ENCODE measurements around the gene ALAS2.
"Not testable (repeated sequence)": the region's sequence is repeated elsewhere in the genome, so short reads cannot be mapped to it uniquely, and the experiment has no call there.

The ALAS2 gene, protein sequence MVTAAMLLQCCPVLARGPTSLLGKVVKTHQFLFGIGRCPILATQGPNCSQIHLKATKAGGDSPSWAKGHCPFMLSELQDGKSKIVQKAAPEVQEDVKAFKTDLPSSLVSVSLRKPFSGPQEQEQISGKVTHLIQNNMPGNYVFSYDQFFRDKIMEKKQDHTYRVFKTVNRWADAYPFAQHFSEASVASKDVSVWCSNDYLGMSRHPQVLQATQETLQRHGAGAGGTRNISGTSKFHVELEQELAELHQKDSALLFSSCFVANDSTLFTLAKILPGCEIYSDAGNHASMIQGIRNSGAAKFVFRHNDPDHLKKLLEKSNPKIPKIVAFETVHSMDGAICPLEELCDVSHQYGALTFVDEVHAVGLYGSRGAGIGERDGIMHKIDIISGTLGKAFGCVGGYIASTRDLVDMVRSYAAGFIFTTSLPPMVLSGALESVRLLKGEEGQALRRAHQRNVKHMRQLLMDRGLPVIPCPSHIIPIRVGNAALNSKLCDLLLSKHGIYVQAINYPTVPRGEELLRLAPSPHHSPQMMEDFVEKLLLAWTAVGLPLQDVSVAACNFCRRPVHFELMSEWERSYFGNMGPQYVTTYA

DNA sequence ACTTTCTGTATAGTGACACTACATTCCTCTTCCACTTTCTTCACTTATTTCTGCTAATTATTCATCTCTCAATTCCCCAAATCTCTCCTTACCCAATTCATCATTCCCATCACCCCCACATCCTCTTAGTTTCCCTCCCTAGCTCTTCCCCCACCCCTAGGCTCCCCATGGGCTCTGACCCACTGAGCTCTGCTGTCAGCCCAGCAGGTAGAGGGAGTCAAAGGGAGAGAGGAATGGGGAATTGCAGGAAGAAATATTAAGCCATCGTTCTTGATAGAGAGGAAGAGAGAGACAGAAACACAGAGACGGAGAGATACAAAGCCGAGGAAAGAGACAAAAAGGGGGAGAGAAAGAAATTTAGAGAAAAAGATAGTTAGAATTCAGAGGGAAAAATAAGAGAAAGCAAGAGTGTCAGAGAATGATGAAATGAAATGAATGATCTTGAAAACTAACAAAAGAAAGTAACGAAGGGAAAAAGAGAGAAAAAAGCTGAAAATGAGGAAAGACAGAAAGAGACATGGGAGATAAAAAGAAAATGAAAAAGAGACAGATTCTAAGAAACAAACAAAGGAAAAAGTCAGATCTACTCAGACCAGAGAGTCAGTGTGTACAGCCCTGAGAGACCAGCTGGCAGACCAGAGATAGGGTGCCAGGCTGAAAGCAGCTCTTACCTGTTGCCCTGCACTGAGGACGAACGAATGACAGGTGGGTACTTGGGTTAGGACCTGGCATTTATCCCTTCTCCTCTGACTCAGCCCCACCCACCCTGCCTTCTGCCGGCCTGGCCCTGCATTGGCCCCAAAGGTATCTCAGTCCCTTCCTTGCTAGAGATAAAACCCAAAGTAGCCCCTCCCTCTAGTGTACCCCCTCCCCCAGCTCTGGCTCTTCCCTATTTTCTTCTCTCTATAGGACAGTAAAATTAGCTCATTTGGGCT lies at the start of gene ALAS2:
ALAS2 (minus strand) TSS at position 707 of the 935 bp plus-strand sequence. CDS start 4,977 bp downstream, outside the sequence.
- Histone ChIP-seq H3K4me1 (ENCODE audit: insufficient read depth, low read length) (0 out of 2 replicates have a peak, but pooled peaks cover 5% of the 10 kb centered on the region), H3K36me3 (ENCODE audit: insufficient read depth, low read length) (no peaks in the 10 kb centered on the region), H3K9me3 (ENCODE audit: control insufficient read depth, insufficient read depth, low read length) (no peaks in the 10 kb centered on the region), H3K9ac (ENCODE audit: low read depth, low read length) (no peak within 1 kb of the TSS)

DNA sequence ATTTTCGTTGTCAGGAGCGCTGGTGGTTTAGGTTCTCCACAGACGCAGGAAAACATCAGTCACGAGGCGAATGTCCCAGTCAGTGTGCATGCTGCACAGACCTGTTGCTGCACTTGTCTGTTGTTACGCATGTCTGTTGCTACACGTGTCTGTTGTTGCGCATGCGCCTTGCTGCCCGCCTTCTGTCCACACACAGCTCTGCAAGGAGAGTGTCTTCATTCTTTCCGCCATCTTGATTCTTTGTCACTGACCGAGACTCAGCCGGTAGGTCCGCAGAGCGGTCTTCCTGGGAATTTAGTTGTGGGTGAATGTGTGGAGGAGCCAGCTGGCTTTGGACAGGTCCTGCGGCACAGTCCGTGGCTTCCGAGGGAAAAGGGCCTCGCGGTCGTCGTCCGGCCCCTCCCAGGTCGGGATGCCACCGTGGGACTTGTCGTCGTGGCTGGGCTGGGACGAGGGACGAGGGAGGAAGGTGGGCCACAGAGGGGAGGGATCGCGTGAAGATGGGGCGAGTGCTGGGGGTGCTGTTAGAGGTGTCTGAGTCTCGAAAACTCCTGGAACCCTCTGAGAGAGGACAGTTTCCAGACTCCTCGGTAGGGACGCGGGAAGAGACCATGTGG lies 44.2 kb upstream of the ALAS2 start, which contains the start of gene PAGE2B:
PAGE2B (plus strand) TSS at position 180 of the 617 bp plus-strand sequence. CDS start 1,012 bp downstream, outside the sequence.
- no peaks in the 10 kb centered on the region for H3K36me3 ChIP-seq (ENCODE audit: insufficient read depth, low read length)
- no peaks in the 10 kb centered on the region for H3K4me1 ChIP-seq (ENCODE audit: insufficient read depth, low read length)
- no peak within 1 kb of the TSS for H3K9ac ChIP-seq (ENCODE audit: low read depth, low read length)
- H3K9me3 ChIP-seq (ENCODE audit: control insufficient read depth, insufficient read depth, low read length): no peaks in the 10 kb centered on the region

DNA sequence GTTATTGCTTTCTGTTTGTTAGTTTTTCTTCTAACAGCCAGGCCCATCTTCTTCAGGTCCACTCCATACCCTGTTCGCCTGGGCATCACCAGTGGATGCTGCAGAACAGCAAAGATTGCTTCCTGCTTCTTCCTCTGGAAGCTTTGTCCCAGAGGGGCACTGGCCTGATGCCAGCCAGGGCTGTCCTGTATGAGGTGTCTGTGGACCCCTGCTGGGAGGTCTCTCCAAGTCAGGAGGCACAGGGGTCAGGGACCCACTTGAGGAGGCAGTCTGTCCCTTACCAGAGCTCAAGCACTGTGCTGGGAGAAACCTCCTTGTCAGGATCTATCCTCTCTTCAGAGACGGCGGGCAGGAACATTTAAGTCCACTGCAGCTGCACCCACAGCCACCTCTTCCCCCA lies 41.5 kb upstream of the ALAS2 start:
- Histone ChIP-seq H3K9me3 (ENCODE audit: control insufficient read depth, insufficient read depth, low read length) (no peaks in the 10 kb centered on the region), H3K9ac (ENCODE audit: low read depth, low read length) (no peak overlapping the region), H3K4me1 (ENCODE audit: insufficient read depth, low read length) (no peaks in the 10 kb centered on the region), H3K36me3 (ENCODE audit: insufficient read depth, low read length) (no peaks in the 10 kb centered on the region)

GRCh38 chrX:55067180-55067579 lies 36.4 kb upstream of the ALAS2 start:
- H3K9me3 ChIP-seq (ENCODE audit: control insufficient read depth, insufficient read depth, low read length); H3K4me1 ChIP-seq (ENCODE audit: insufficient read depth, low read length); H3K36me3 ChIP-seq (ENCODE audit: insufficient read depth, low read length); H3K9ac ChIP-seq (ENCODE audit: low read depth, low read length): not testable (repeated sequence)

GRCh38 chrX:55057675-55058249 lies 27.0 kb upstream of the ALAS2 start:
- no peaks in the 10 kb centered on the region for H3K9me3 ChIP-seq (ENCODE audit: control insufficient read depth, insufficient read depth, low read length)
- H3K36me3 ChIP-seq (ENCODE audit: insufficient read depth, low read length): no peaks in the 10 kb centered on the region
- H3K4me1 ChIP-seq (ENCODE audit: insufficient read depth, low read length): no peaks in the 10 kb centered on the region
- no peak overlapping the region for H3K9ac ChIP-seq (ENCODE audit: low read depth, low read length)

- Histone ChIP-seq H3K9me3 (ENCODE audit: control insufficient read depth, insufficient read depth, low read length) (no peaks in the 10 kb centered on the region), H3K36me3 (ENCODE audit: insufficient read depth, low read length) (no peaks in the 10 kb centered on the region), H3K4me1 (ENCODE audit: insufficient read depth, low read length) (no peaks in the 10 kb centered on the region), H3K9ac (ENCODE audit: low read depth, low read length) (no peak overlapping the region)
Measured at GRCh38 chrX:55056820-55057674, 26.3 kb upstream of the ALAS2 start.

GRCh38 chrX:55050599-55050998 lies 19.8 kb upstream of the ALAS2 start:
- not testable (repeated sequence) for H3K9me3 ChIP-seq (ENCODE audit: control insufficient read depth, insufficient read depth, low read length); H3K4me1 ChIP-seq (ENCODE audit: insufficient read depth, low read length); H3K36me3 ChIP-seq (ENCODE audit: insufficient read depth, low read length); H3K9ac ChIP-seq (ENCODE audit: low read depth, low read length)

DNA sequence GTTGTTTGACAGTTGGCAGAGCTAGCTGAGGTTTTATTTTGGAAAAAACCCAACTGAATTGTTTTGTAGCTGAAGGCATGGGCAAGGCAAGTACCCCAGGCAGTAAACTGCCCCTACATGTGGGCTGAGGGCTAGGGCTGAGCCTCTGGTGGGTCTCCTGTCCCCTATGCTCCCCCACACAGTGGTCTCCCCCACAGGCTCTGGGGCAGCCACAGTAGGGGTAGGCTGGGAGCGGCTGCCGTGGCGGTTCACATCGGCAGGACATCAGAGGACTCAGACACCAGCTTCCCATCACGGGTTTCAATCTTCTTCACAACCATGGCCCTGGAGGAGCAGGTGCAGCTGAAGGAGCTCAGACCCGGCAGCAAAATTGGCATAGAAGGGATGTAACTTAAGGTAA lies 10.7 kb upstream of the ALAS2 start:
- no peaks in the 10 kb centered on the region for H3K36me3 ChIP-seq (ENCODE audit: insufficient read depth, low read length)
- no peaks in the 10 kb centered on the region for H3K9me3 ChIP-seq (ENCODE audit: control insufficient read depth, insufficient read depth, low read length)
- no peaks in the 10 kb centered on the region for H3K4me1 ChIP-seq (ENCODE audit: insufficient read depth, low read length)
- H3K9ac ChIP-seq (ENCODE audit: low read depth, low read length): no peak overlapping the region

GRCh38 chrX:55039471-55039870 lies 8.7 kb upstream of the ALAS2 start:
- Histone ChIP-seq H3K9ac (ENCODE audit: low read depth, low read length) (no peak overlapping the region), H3K4me1 (ENCODE audit: insufficient read depth, low read length) (no peaks in the 10 kb centered on the region), H3K36me3 (ENCODE audit: insufficient read depth, low read length) (no peaks in the 10 kb centered on the region), H3K9me3 (ENCODE audit: control insufficient read depth, insufficient read depth, low read length) (no peaks in the 10 kb centered on the region)

DNA sequence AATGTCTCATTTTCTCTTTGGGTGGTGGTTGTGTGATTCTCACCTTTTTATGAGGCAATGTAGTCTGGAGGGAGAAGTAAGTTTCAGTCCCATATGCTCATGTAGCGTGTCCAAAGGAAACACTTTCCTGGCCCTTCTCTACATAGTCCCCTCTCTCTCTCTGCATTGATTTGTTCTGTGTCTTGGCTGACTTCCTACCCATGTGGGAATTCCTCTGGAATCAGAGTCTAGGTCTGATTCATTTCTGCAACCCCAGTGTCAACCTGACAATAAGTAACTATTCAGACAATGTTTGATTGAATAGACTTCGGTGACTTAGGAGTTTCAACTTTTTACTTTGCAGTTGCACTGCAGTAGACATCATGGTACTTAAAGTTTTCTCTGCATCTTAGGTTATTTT lies 2.7 kb upstream of the ALAS2 start:
- H3K9me3 ChIP-seq (ENCODE audit: control insufficient read depth, insufficient read depth, low read length): no peaks in the 10 kb centered on the region

GRCh38 chrX:55029291-55029690 lies 1.5 kb downstream of the ALAS2 start:
- H3K36me3 ChIP-seq (ENCODE audit: insufficient read depth, low read length): no peaks in the 10 kb centered on the region
- H3K4me1 ChIP-seq (ENCODE audit: insufficient read depth, low read length): 0 out of 2 replicates have a peak, but pooled peaks cover 5% of the 10 kb centered on the region
- H3K9ac ChIP-seq (ENCODE audit: low read depth, low read length): no peak overlapping the region
- no peaks in the 10 kb centered on the region for H3K9me3 ChIP-seq (ENCODE audit: control insufficient read depth, insufficient read depth, low read length)

More for the DNA sequence above, 2.7 kb upstream of the ALAS2 start:
- Histone ChIP-seq H3K9ac (ENCODE audit: low read depth, low read length) (no peak overlapping the region), H3K36me3 (ENCODE audit: insufficient read depth, low read length) (no peaks in the 10 kb centered on the region), H3K4me1 (ENCODE audit: insufficient read depth, low read length) (0 out of 2 replicates have a peak, but pooled peaks cover 5% of the 10 kb centered on the region)

DNA sequence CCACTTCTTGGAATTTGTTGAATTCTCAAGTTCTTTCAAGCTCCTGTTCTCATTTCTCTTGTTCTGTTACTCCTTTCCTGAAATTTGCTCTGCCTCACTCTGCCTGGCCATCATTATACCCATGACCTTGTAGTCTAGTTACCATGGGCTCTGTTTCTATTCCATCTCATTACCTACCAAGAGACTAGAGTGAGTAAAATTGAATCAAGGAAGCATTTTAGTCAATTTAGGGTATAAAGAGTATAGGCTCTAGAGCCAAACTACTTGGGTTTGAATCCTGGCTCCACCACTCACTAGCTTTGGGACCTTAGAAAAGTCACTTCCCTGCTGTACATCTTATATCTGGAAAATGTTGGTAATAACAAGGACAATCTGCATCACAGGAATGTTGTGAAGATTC lies 2.2 kb downstream of the ALAS2 start:
- Histone ChIP-seq H3K36me3 (ENCODE audit: insufficient read depth, low read length) (no peaks in the 10 kb centered on the region), H3K9ac (ENCODE audit: low read depth, low read length) (no peak overlapping the region), H3K4me1 (ENCODE audit: insufficient read depth, low read length) (0 out of 2 replicates have a peak, but pooled peaks cover 5% of the 10 kb centered on the region), H3K9me3 (ENCODE audit: control insufficient read depth, insufficient read depth, low read length) (no peaks in the 10 kb centered on the region)

- H3K9ac ChIP-seq (ENCODE audit: low read depth, low read length): no peak overlapping the region
- 0 out of 2 replicates have a peak, but pooled peaks cover 5% of the 10 kb centered on the region for H3K4me1 ChIP-seq (ENCODE audit: insufficient read depth, low read length)
- H3K9me3 ChIP-seq (ENCODE audit: control insufficient read depth, insufficient read depth, low read length): no peaks in the 10 kb centered on the region
- H3K36me3 ChIP-seq (ENCODE audit: insufficient read depth, low read length): no peaks in the 10 kb centered on the region
Measured at GRCh38 chrX:55028040-55028439, 2.7 kb downstream of the ALAS2 start.
